ENCODE results near the gene TMA7. TPM values are rescaled to one million over a fixed set of nuclear protein-coding genes. Genes with fewer than 3 reads are reported as not detected.
A peak's percentile ranks its signal among the peaks of the same experiment; 100 is the strongest.

TMA7 gene
- total and polyA plus RNA-seq, 2 of the 13 experiments (the other 11 are each of a cell fraction or from before 2014, with no cell fraction given) = 100 to 486 TPM

- TF ChIP-seq ZNF280B (CRISPR knock-in tag; IDR thresholded peaks at IDR 0.05; ENCODE audit: borderline replicate concordance) (peak; percentile 52), ZNF224 (CRISPR knock-in tag; IDR thresholded peaks at IDR 0.05) (peak; percentile 65; the same call in 1 of the 2 replicates), MED1 (CRISPR knock-in tag; IDR thresholded peaks at IDR 0.05) (peak; percentile 46; the same call in 1 of the 2 replicates), TP53 (CRISPR knock-in tag; conservative IDR thresholded peaks at IDR 0.05) (no peak), MNT (IDR thresholded peaks at IDR 0.05) (peak; percentile 36), MTF2 (CRISPR knock-in tag; IDR thresholded peaks at IDR 0.05; ENCODE audit: borderline replicate concordance) (no peak), ZMYM3 (CRISPR knock-in tag; IDR thresholded peaks at IDR 0.05) (peak; percentile 58; the same call in 1 of the 2 replicates), MIER2 (CRISPR knock-in tag; IDR thresholded peaks at IDR 0.05) (no peak), KMT2A (CRISPR knock-in tag; IDR thresholded peaks at IDR 0.05) (peak; percentile 89), RAD21 (CRISPR knock-in tag; IDR thresholded peaks at IDR 0.05) (peak; percentile 69), SP1 (IDR thresholded peaks at IDR 0.05) (no peak), SP1 (CRISPR knock-in tag; IDR thresholded peaks at IDR 0.05) (peak; percentile 97), ZNF280D (CRISPR knock-in tag; IDR thresholded peaks at IDR 0.05) (0 out of 2 replicates have a peak, but pooled peaks have one; percentile 17), YEATS4 (CRISPR knock-in tag; IDR thresholded peaks at IDR 0.05; ENCODE audit: borderline replicate concordance) (peak; percentile 92), SIX4 (CRISPR knock-in tag; IDR thresholded peaks at IDR 0.05) (peak; percentile 49; the same call in 1 of the 2 replicates), LBX2 (CRISPR knock-in tag; IDR thresholded peaks at IDR 0.05; ENCODE audit: borderline replicate concordance) (peak; percentile 85), ZNF605 (CRISPR knock-in tag; IDR thresholded peaks at IDR 0.05) (peak; percentile 12; the same call in 1 of the 2 replicates), RNF2 (conservative IDR thresholded peaks at IDR 0.05; ENCODE audit: low read depth) (peak; percentile 90), ZNF792 (CRISPR knock-in tag; IDR thresholded peaks at IDR 0.05) (peak; percentile 89), RFXAP (CRISPR knock-in tag; IDR thresholded peaks at IDR 0.05; ENCODE audit: borderline replicate concordance) (peak; percentile 91; the same call in 1 of the 2 replicates), ZNF253 (CRISPR knock-in tag; IDR thresholded peaks at IDR 0.05; ENCODE audit: borderline replicate concordance) (0 out of 2 replicates have a peak, but pooled peaks have one; percentile 37), ZNF576 (CRISPR knock-in tag; IDR thresholded peaks at IDR 0.05) (peak; percentile 80; the same call in 1 of the 2 replicates), ZNF143 (CRISPR knock-in tag; IDR thresholded peaks at IDR 0.05) (peak; percentile 62), TBP (CRISPR knock-in tag; IDR thresholded peaks at IDR 0.05) (peak; percentile 91; the same call in 1 of the 2 replicates), CC2D1A (CRISPR knock-in tag; IDR thresholded peaks at IDR 0.05) (no peak)
These were observed 6.6 kb downstream of the TMA7 start, which contains the start of gene ATRIP (continued) for GRCh38 chr3:48446425-48447193.
